Trophoblast cell (in vitro differentiated cells and primary cell): Measurements from ENCODE around the gene KIF20A.

ENCODE experiments used
- DNase-seq, 2 donors: peaks; one replicate each; pipeline ENCODE4 v3.0.0-alpha.2; 2016
- H2AFZ ChIP-seq: 2 replicates; pipeline ENCODE4 v1.6.1; 2013; ENCODE audit warnings: low read length, moderate library complexity, mild to moderate bottlenecking; ENCODE audit not compliant: insufficient read depth, poor library complexity
- H2AK5ac ChIP-seq: 2 replicates; pipeline ENCODE4 v1.6.1; 2013; ENCODE audit warnings: mild to moderate bottlenecking, low read length
- H2BK120ac ChIP-seq: 2 replicates; pipeline ENCODE4 v1.6.1; 2013; ENCODE audit warnings: low read length, mild to moderate bottlenecking, moderate library complexity; ENCODE audit not compliant: insufficient read depth, poor library complexity
- H2BK12ac ChIP-seq: 2 replicates; pipeline ENCODE4 v1.6.1; 2013; ENCODE audit warnings: mild to moderate bottlenecking, low read length, moderate library complexity
- H2BK5ac ChIP-seq: 2 replicates; pipeline ENCODE4 v1.6.1; 2013; ENCODE audit warnings: low read length, low read depth, moderate library complexity, mild to moderate bottlenecking; ENCODE audit not compliant: poor library complexity
- H3K14ac ChIP-seq: 2 replicates; pipeline ENCODE4 v1.6.1; 2013; ENCODE audit warnings: mild to moderate bottlenecking, low read length
- H3K18ac ChIP-seq: 2 replicates; pipeline ENCODE4 v1.6.1; 2013; ENCODE audit warnings: mild to moderate bottlenecking, low read length
- H3K23ac ChIP-seq: 2 replicates; pipeline ENCODE4 v1.6.1; 2013; ENCODE audit warnings: low read length
- H3K27ac ChIP-seq: 2 replicates; pipeline ENCODE4 v1.5.1; 2013; ENCODE audit warnings: low read depth, mild to moderate bottlenecking, inconsistent platforms, low read length, moderate library complexity
- H3K27me3 ChIP-seq: 2 replicates; pipeline ENCODE4 v1.6.1; 2013; ENCODE audit warnings: inconsistent platforms, mild to moderate bottlenecking, low read length, moderate library complexity; ENCODE audit not compliant: insufficient read depth
- H3K36me3 ChIP-seq, 2 experiments: 1 replicate in 1 of 2; 2 replicates in 1 of 2; pipeline ENCODE4 v1.6.1; 2013; ENCODE audit warnings: low read length in 2 of 2, mild to moderate bottlenecking in 2 of 2, moderate library complexity in 1 of 2; ENCODE audit not compliant: insufficient read depth in 2 of 2, control insufficient read depth in 1 of 2
- H3K4ac ChIP-seq: 2 replicates; pipeline ENCODE4 v1.6.1; 2013; ENCODE audit warnings: low read depth, mild to moderate bottlenecking, low read length, moderate library complexity
- H3K4me1 ChIP-seq, 2 experiments: 1 replicate in 1 of 2; 2 replicates in 1 of 2; pipeline ENCODE4 v1.6.1; 2013; ENCODE audit warnings: low read length in 2 of 2, mild to moderate bottlenecking in 2 of 2, moderate library complexity in 1 of 2; ENCODE audit not compliant: insufficient read depth in 2 of 2, control insufficient read depth in 1 of 2
- H3K4me2 ChIP-seq: 2 replicates; pipeline ENCODE4 v1.6.1; 2013; ENCODE audit warnings: inconsistent platforms, mild to moderate bottlenecking, low read length, moderate library complexity
- H3K4me3 ChIP-seq: 2 replicates; pipeline ENCODE4 v1.5.1; 2013; ENCODE audit warnings: mild to moderate bottlenecking, low read depth, low read length, inconsistent platforms
- H3K79me1 ChIP-seq: one replicate; pipeline ENCODE4 v1.6.1; 2013; ENCODE audit warnings: low read length
- H3K79me2 ChIP-seq: 2 replicates; pipeline ENCODE4 v1.6.1; 2013; ENCODE audit warnings: low read length, mild to moderate bottlenecking; ENCODE audit not compliant: control insufficient read depth, insufficient read depth, poor library complexity
- H3K9ac ChIP-seq: 2 replicates; pipeline ENCODE4 v1.6.1; 2013; ENCODE audit warnings: mild to moderate bottlenecking, low read length
- H3K9me3 ChIP-seq: 2 replicates; pipeline ENCODE4 v1.6.1; 2013; ENCODE audit warnings: low read depth, mild to moderate bottlenecking, control low read depth, inconsistent platforms, low read length; ENCODE audit not compliant: insufficient read depth
- H4K12ac ChIP-seq: 2 replicates; pipeline ENCODE4 v1.6.1; 2013; ENCODE audit warnings: low read depth, mild to moderate bottlenecking, low read length, moderate library complexity
- H4K8ac ChIP-seq: 2 replicates; pipeline ENCODE4 v1.6.1; 2013; ENCODE audit warnings: low read depth, mild to moderate bottlenecking, low read length, moderate library complexity
- H4K91ac ChIP-seq: one replicate; pipeline ENCODE4 v1.6.1; 2013; ENCODE audit warnings: low read depth, mild to moderate bottlenecking, low read length, moderate library complexity
- WGBS: extraction: QIAGEN DNeasy Blood & Tissue Kit; methylation state at CpG from one replicate; pipeline ENCODE4 v1.1.7; 2013; ENCODE audit warnings: missing lambda C conversion rate; ENCODE audit not compliant: insufficient read length, insufficient coverage; ENCODE audit errors: extremely low coverage; 5-methylcytosine and 5-hydroxymethylcytosine counted together

Gene KIF20A

GRCh38 chr5:138230261-138230660 lies 51.3 kb downstream of the KIF20A start:
- Histone ChIP-seq H4K12ac (no peak overlapping the region), H3K9me3 (no peaks in the 10 kb centered on the region), H3K14ac (no peak overlapping the region), H3K4me1 (no peaks in the 10 kb centered on the region), H2BK12ac (no peak overlapping the region), H3K79me2 (no peaks in the 10 kb centered on the region), H3K4ac (no peak overlapping the region), H2AK5ac (no peak overlapping the region), H2AFZ (no peak overlapping the region), H3K27me3 (no peaks in the 10 kb centered on the region), H3K23ac (no peak overlapping the region), H3K4me2 (no peak overlapping the region), H2BK120ac (no peak overlapping the region), H4K91ac (no peak overlapping the region), H3K18ac (no peak overlapping the region), H3K79me1 (no peaks in the 10 kb centered on the region), H3K27ac (no peak overlapping the region), H3K36me3 (no peaks in the 10 kb centered on the region), H3K9ac (no peak overlapping the region), H3K4me3 (no peak overlapping the region), H2BK5ac (no peak overlapping the region), H4K8ac (no peak overlapping the region)
- peak; percentile 63 to 72 for DNase-seq

DNA sequence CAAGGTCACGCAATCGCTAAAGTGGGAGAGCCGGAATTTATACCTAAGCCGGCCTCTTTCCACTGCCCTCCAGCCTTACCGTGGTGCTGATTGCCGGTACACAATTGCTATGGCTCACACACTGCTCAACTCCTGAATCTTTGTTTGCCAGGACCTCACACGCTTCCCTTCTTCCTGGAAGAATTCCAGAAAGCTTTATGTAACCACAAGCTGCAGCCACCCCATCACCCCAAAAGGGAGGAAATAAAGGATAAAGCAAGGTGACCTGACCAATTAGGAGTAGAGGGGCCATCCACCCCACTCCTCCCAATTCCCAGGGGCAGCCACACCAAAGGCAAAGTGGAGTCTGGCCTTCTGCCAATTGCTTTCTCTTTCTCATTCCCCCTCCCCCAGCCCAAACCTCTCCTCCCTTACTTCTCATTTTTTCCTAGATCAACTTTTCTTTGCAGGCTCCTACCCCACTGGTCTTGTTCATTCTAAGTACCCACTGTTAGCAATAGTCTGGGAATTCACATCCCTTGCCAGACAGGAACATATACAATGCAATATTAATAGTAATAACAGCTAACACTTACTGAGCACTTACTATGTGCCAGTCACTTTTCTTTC lies 52.2 kb downstream of the KIF20A start:
- no peak overlapping the region for H3K23ac ChIP-seq
- no CpG with 5 or more reads among the region's 7 CpGs for WGBS
- H3K79me2 ChIP-seq, result no peaks in the 10 kb centered on the region
- H3K4me3 ChIP-seq, result no peak overlapping the region
- H2BK5ac ChIP-seq, result no peak overlapping the region
- no peak overlapping the region for H3K18ac ChIP-seq
- no peak overlapping the region for H3K9ac ChIP-seq
- no peak overlapping the region for H3K27ac ChIP-seq
- H3K4me1 ChIP-seq, result no peaks in the 10 kb centered on the region
- H3K27me3 ChIP-seq, result no peaks in the 10 kb centered on the region
- H3K14ac ChIP-seq, result no peak overlapping the region
- H4K8ac ChIP-seq, result no peak overlapping the region
- H3K36me3 ChIP-seq, result no peaks in the 10 kb centered on the region
- H4K12ac ChIP-seq, result no peak overlapping the region
- no peak overlapping the region for H2AK5ac ChIP-seq
- no peak overlapping the region for H3K4me2 ChIP-seq
- no peak overlapping the region for H2BK12ac ChIP-seq
- H2AFZ ChIP-seq, result no peak overlapping the region
- peak; percentile 10 to 44 for DNase-seq
- H3K79me1 ChIP-seq, result no peaks in the 10 kb centered on the region
- H4K91ac ChIP-seq, result no peak overlapping the region
- H3K4ac ChIP-seq, result no peak overlapping the region
- H3K9me3 ChIP-seq, result no peaks in the 10 kb centered on the region
- no peak overlapping the region for H2BK120ac ChIP-seq

DNA sequence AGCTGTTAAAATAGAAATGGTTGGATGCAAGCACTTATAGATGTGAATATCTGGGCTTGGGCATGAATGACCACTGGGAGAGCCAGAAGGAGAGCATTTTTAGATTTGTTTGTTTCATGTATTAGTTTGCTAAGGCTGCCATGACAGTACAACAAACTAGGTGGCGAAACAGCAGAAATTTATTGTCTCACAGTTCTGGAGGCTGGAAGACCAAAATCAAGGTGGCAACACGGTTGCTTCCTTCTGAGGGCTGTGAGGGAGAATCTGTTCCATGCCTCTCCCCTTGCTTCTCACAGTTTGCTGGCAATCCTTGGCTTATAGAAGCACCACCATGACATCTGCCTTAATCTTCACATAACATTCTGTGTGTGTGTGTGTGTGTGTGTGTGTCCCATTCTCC lies 54.4 kb downstream of the KIF20A start:
- Histone ChIP-seq H3K4me1 (no peaks in the 10 kb centered on the region), H2BK5ac (no peak overlapping the region), H4K91ac (no peak overlapping the region), H3K79me2 (no peaks in the 10 kb centered on the region), H4K12ac (no peak overlapping the region), H3K36me3 (no peaks in the 10 kb centered on the region), H4K8ac (no peak overlapping the region), H2AK5ac (no peak overlapping the region), H3K79me1 (no peaks in the 10 kb centered on the region), H3K4me2 (no peak overlapping the region), H3K9me3 (no peaks in the 10 kb centered on the region), H3K9ac (no peak overlapping the region), H2BK12ac (no peak overlapping the region), H3K4ac (no peak overlapping the region), H3K27me3 (no peaks in the 10 kb centered on the region), H3K14ac (no peak overlapping the region), H3K18ac (no peak overlapping the region), H3K27ac (no peak overlapping the region), H2AFZ (no peak overlapping the region), H2BK120ac (no peak overlapping the region), H3K4me3 (no peak overlapping the region), H3K23ac (no peak overlapping the region)
- no CpG with 5 or more reads among the region's 2 CpGs for WGBS
- DNase-seq, result no peak

DNA sequence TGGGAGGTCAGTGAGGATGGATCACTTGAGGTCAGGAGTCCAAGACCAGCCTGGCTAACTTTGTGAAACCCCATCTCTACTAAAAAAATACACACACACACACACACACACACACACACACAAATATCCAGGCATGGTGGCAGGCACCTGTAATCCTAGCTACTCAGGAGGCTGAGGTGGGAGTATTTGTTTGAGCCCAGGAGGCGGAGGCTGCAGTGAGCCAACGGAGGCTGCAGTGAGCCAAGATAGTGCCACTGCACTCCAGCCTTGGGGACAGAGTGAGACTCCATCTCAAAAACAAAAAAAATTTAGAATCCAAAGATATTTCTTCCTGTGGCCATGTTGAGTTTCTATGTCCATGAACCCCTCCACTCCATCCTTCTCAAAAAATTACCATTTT lies 55.7 kb downstream of the KIF20A start:
- Histone ChIP-seq H2BK120ac (no peak overlapping the region), H3K4ac (no peak overlapping the region), H3K4me1 (no peaks in the 10 kb centered on the region), H2AK5ac (no peak overlapping the region), H3K9me3 (no peaks in the 10 kb centered on the region), H3K36me3 (no peaks in the 10 kb centered on the region), H3K27me3 (peaks cover 6% of the 10 kb centered on the region), H4K8ac (no peak overlapping the region), H3K18ac (no peak overlapping the region), H3K4me2 (no peak overlapping the region), H3K4me3 (no peak overlapping the region), H3K79me1 (no peaks in the 10 kb centered on the region), H4K91ac (no peak overlapping the region), H2BK5ac (no peak overlapping the region), H2AFZ (no peak overlapping the region), H2BK12ac (no peak overlapping the region), H3K14ac (no peak overlapping the region), H3K23ac (no peak overlapping the region), H3K79me2 (no peaks in the 10 kb centered on the region), H3K9ac (no peak overlapping the region), H4K12ac (no peak overlapping the region), H3K27ac (no peak overlapping the region)
- DNase-seq, result no peak
- no CpG with 5 or more reads among the region's 2 CpGs for WGBS
